IMR-90 (cell line): ENCODE results near the gene CLCNKA. TPM values are rescaled to one million over a fixed set of nuclear protein-coding genes. Genes with fewer than 3 reads are reported as not detected.

ENCODE experiments used
- ATAC-seq: fragments of 200-7000 bp; cut with Tn5 transposase; 2 replicates; pipeline ENCODE4 v1.9.1; 2020; ENCODE audit warnings: low read depth, mild to moderate bottlenecking, moderate library complexity
- BruUV-seq: library from RNA; stranded (reverse); fragments of 400-500 nt; replicated peaks from 2 replicates; lab custom pipeline; 2021; lab: Mats Ljungman, UMichigan
- CTCF ChIA-PET: fragments of 300-600 bp; formaldehyde crosslinking; extraction: SDS; loops from one replicate; lab custom pipeline; 2021; ENCODE audit warnings: antibody characterized with exemption; lab: Yijun Ruan, JAX
- POLR2A ChIA-PET: fragments of 300-600 bp; sonication (Branson Sonifier 250); formaldehyde crosslinking; loops from one replicate; lab custom pipeline; 2022; ENCODE audit warnings: antibody characterized with exemption; ENCODE audit not compliant: unreplicated experiment; lab: Charles Lee
- DNase-seq: peaks from one replicate; pipeline ENCODE4 v3.0.0; 2013
- H2AFZ ChIP-seq: replicated peaks from 2 replicates; pipeline ENCODE3; 2013; ENCODE audit warnings: low read length, mild to moderate bottlenecking; ENCODE audit not compliant: poor library complexity
- H2AK5ac ChIP-seq: 2 replicates; pipeline ENCODE4 v1.6.1; 2013; ENCODE audit warnings: low read depth, low read length, inconsistent platforms
- H2AK9ac ChIP-seq: replicated peaks from 2 replicates; pipeline ENCODE3; 2013; ENCODE audit warnings: mild to moderate bottlenecking, low read depth, low read length, moderate library complexity; ENCODE audit not compliant: poor library complexity
- H2BK120ac ChIP-seq: 2 replicates; pipeline ENCODE4 v1.6.1; 2013; ENCODE audit warnings: low read depth, low read length, inconsistent platforms
- H2BK15ac ChIP-seq: 3 replicates; pipeline ENCODE4 v1.6.1; 2013; ENCODE audit warnings: low read depth, low read length, inconsistent platforms
- H2BK20ac ChIP-seq: 2 replicates; pipeline ENCODE4 v1.6.1; 2013; ENCODE audit warnings: low read depth, mild to moderate bottlenecking, inconsistent platforms, low read length, moderate library complexity
- H2BK5ac ChIP-seq: 2 replicates; pipeline ENCODE4 v1.6.1; 2013; ENCODE audit warnings: mild to moderate bottlenecking, low read depth, low read length, inconsistent platforms; ENCODE audit not compliant: poor library complexity, severe bottlenecking
- H3K14ac ChIP-seq: replicated peaks from 2 replicates; pipeline ENCODE4 v1.6.1; 2013; ENCODE audit warnings: low read depth, low read length, inconsistent platforms
- H3K18ac ChIP-seq: 2 replicates; pipeline ENCODE4 v1.6.1; 2013; ENCODE audit warnings: low read depth, low read length, control low read depth
- H3K23ac ChIP-seq: 2 replicates; pipeline ENCODE4 v1.6.1; 2013; ENCODE audit warnings: low read depth, low read length, inconsistent platforms
- H3K27ac ChIP-seq: 2 replicates; pipeline ENCODE4 v1.5.1; 2013; ENCODE audit warnings: mild to moderate bottlenecking, control low read depth, low read length; ENCODE audit not compliant: insufficient read depth
- H3K27me3 ChIP-seq: 2 replicates; pipeline ENCODE4 v1.6.1; 2013; ENCODE audit warnings: low read length; ENCODE audit not compliant: control insufficient read depth, insufficient read depth
- H3K36me3 ChIP-seq: 2 replicates; pipeline ENCODE4 v1.6.1; 2013; ENCODE audit warnings: low read length, mixed read lengths; ENCODE audit not compliant: control insufficient read depth, insufficient read depth
- H3K4ac ChIP-seq: 2 replicates; pipeline ENCODE4 v1.6.1; 2013; ENCODE audit warnings: low read depth, low read length, inconsistent platforms
- H3K4me1 ChIP-seq: 2 replicates; pipeline ENCODE4 v1.6.1; 2013; ENCODE audit warnings: low read length, mixed read lengths; ENCODE audit not compliant: control insufficient read depth, insufficient read depth
- H3K4me2 ChIP-seq: 2 replicates; pipeline ENCODE4 v1.6.1; 2013; ENCODE audit warnings: low read depth, mild to moderate bottlenecking, control low read depth, low read length, moderate library complexity
- H3K4me3 ChIP-seq: 2 replicates; pipeline ENCODE4 v1.5.1; 2013; ENCODE audit warnings: low read depth, mild to moderate bottlenecking, control low read depth, low read length, moderate library complexity; ENCODE audit not compliant: insufficient read depth
- H3K56ac ChIP-seq: 2 replicates; pipeline ENCODE4 v1.6.1; 2013; ENCODE audit warnings: low read length, inconsistent platforms; ENCODE audit not compliant: insufficient read depth; ENCODE audit errors: extremely low read depth
- H3K79me1 ChIP-seq, 2 experiments: 2 replicates each; pipeline ENCODE4 v1.6.1; 2013; ENCODE audit warnings: low read length in 2 of 2, inconsistent platforms in 1 of 2, low read depth in 1 of 2
- H3K9ac ChIP-seq: 2 replicates; pipeline ENCODE4 v1.6.1; 2013; ENCODE audit warnings: low read depth, low read length, control low read depth
- H3K9me1 ChIP-seq: 2 replicates; pipeline ENCODE4 v1.6.1; 2013; ENCODE audit warnings: low read length, inconsistent platforms; ENCODE audit not compliant: insufficient read depth
- H3K9me3 ChIP-seq: 2 replicates; pipeline ENCODE4 v1.6.1; 2013; ENCODE audit warnings: low read length; ENCODE audit not compliant: control insufficient read depth, insufficient read depth
- H4K20me1 ChIP-seq: 2 replicates; pipeline ENCODE4 v1.6.1; 2013; ENCODE audit warnings: low read length, inconsistent platforms; ENCODE audit not compliant: insufficient read depth
- H4K5ac ChIP-seq: 2 replicates; pipeline ENCODE4 v1.6.1; 2013; ENCODE audit warnings: mild to moderate bottlenecking, low read depth, low read length, control low read depth
- H4K8ac ChIP-seq, 2 experiments: 2 replicates each; pipeline ENCODE4 v1.6.1; 2013; ENCODE audit warnings: low read depth in 2 of 2, low read length in 2 of 2, control low read depth in 1 of 2, inconsistent platforms in 1 of 2
- H4K91ac ChIP-seq: 2 replicates; pipeline ENCODE4 v1.6.1; 2013; ENCODE audit warnings: low read depth, low read length, inconsistent platforms; ENCODE audit not compliant: insufficient read depth
- BHLHE40 ChIP-seq: fragments of 150-350 bp; IDR thresholded peaks from 2 replicates; pipeline ENCODE4 v1.6.1; 2016; ENCODE audit warnings: mild to moderate bottlenecking, low read depth, low read length
- CEBPB ChIP-seq: IDR thresholded peaks from 2 replicates; pipeline ENCODE4 v1.6.1; 2012; ENCODE audit warnings: low read depth, low read length, improper control_type of control experiment
- CHD1 ChIP-seq: IDR thresholded peaks from 2 replicates; pipeline ENCODE4 v1.6.1; 2012; ENCODE audit warnings: low read depth, low read length, improper control_type of control experiment
- FOS ChIP-seq: fragments of 150-350 bp; IDR thresholded peaks from 2 replicates; pipeline ENCODE4 v1.6.1; 2016; ENCODE audit warnings: low read depth, low read length
- MAFK ChIP-seq: IDR thresholded peaks from 2 replicates; pipeline ENCODE4 v1.6.1; 2012; ENCODE audit warnings: low read depth, low read length, improper control_type of control experiment
- MAZ ChIP-seq: IDR thresholded peaks from 2 replicates; pipeline ENCODE4 v1.6.1; 2012; ENCODE audit warnings: low read depth, mild to moderate bottlenecking, low read length, improper control_type of control experiment, moderate library complexity, borderline replicate concordance
- POLR2A ChIP-seq: IDR thresholded peaks from 2 replicates; pipeline ENCODE4 v1.6.1; 2012; ENCODE audit warnings: mild to moderate bottlenecking, low read depth, low read length
- RAD21 ChIP-seq: IDR thresholded peaks from 2 replicates; pipeline ENCODE4 v1.6.1; 2012; ENCODE audit warnings: low read length, improper control_type of control experiment
- RCOR1 ChIP-seq: IDR thresholded peaks from 2 replicates; pipeline ENCODE4 v1.6.1; 2012; ENCODE audit warnings: mild to moderate bottlenecking, low read length, improper control_type of control experiment; ENCODE audit not compliant: insufficient replicate concordance
- RFX5 ChIP-seq: IDR thresholded peaks from 2 replicates; pipeline ENCODE4 v1.8.0; 2012; ENCODE audit warnings: low read depth, mild to moderate bottlenecking, low read length, moderate library complexity
- USF2 ChIP-seq: fragments of 150-350 bp; IDR thresholded peaks from 2 replicates; pipeline ENCODE4 v1.6.1; 2017; ENCODE audit warnings: mild to moderate bottlenecking, antibody characterized with exemption, low read length, low read depth
- whole genome bisulfite sequencing, 2 experiments: methylation state at CpG; one replicate each; pipeline versions ENCODE4 v1.1.5 to v1.1.7; 2013; ENCODE audit warnings: missing lambda C conversion rate in 2 of 2; ENCODE audit not compliant: insufficient read length in 1 of 2; ENCODE audit errors: extremely low coverage in 2 of 2; 5-methylcytosine and 5-hydroxymethylcytosine counted together
- dilution Hi-C: fragments of 300-500 bp; cut with HindIII; formaldehyde crosslinking; loops from one replicate; pipeline ENCODE4 v1.14.3; 2018; ENCODE audit warnings: low sequenced_read_pairs; ENCODE audit not compliant: unreplicated experiment
- in situ Hi-C: fragments of 300-500 bp; cut with MboI; formaldehyde crosslinking; loops from 3 replicates; pipeline ENCODE4 v1.14.3; 2019; ENCODE audit warnings: low sequenced_read_pairs, inconsistent platforms, mixed read lengths
- intact Hi-C: fragments of 100-400 bp; cut with micrococcal nuclease; formaldehyde crosslinking; loops from 2 replicates; pipeline ENCODE4 v1.10.0; 2022
- polyA plus RNA-seq, 3 experiments: library from polyadenylated mRNA; depleted of rRNA; stranded (reverse); fragments of >200 nt; gene quantifications; 2 replicates each; pipeline ENCODE4 v1.2.3, GENCODE V29; 2012; ENCODE audit warnings: low replicate concordance in 1 of 3
- total RNA-seq: library from RNA; depleted of rRNA; stranded (reverse); fragments of >200 nt; gene quantifications from 2 replicates; pipeline ENCODE4 v1.2.3, GENCODE V29; 2012
- TF ChIP-seq, protein P1 (sequence below): conservative IDR thresholded peaks from 2 replicates; pipeline ENCODE4 v1.5.1; 2012; ENCODE audit warnings: mild to moderate bottlenecking, low read depth, low read length, improper control_type of control experiment
- TF ChIP-seq, protein P2 (sequence below): fragments of 150-350 bp; IDR thresholded peaks from 2 replicates; pipeline ENCODE4 v1.6.1; 2016; ENCODE audit warnings: low read depth, mild to moderate bottlenecking, low read length, moderate library complexity, borderline replicate concordance

Gene CLCNKA
- total and polyA plus RNA-seq, 2 of the 4 experiments (the other 2 are of a cell fraction): 0.05 TPM; not detected in 1

DNA sequence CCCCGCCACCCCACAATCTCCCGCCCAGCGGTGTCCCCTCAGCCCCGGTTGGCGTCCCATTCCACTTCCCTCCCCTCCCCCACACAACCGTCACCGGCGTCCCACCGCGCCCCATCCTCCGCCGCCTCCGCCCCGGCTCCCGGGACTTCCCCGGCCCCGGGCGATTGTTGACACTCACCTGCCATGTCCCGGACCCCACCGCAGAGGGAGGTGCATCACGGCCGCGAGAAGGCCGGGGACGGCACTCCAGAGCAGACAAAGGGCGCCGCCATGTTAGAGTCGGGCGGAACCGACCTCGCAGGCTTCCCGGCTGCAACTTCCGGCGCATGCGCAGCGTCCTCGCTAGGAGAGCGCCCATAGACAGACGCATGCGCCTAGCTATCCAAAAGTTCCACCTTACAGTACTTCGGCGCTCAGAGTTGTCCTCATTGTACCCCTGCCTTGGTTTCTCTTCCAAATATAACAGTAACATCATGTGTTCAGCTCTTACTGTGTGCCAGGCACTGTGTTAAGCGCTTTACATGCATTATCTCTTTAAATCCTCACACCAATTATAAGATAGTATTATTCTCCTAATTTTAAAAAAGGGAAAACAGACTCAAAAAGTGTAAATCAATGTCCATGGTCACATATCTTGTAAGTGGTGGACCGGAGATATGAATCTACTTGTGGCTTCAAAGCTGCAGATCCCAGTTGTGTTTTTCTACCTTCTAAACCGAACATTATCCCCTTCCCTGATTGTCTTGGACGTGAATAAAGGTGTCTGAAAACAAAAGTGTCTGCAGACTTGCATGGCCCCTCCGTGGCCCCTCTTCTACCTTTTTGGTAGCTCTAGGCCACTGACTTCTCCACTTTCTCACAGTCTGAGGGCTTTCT is 45.8 kb upstream of the CLCNKA start, which contains the start of gene ZBTB17:
TSS of gene ZBTB17 (minus strand) at position 297 of the 876 bp plus-strand sequence. CDS start 27,606 bp downstream, outside the sequence.
- Histone ChIP-seq H3K79me1 (peaks cover 16 to 40% of the 10 kb centered on the region in 2 experiments; a peak in 3 of 4 replicates), H4K20me1 (peaks cover 17% of the 10 kb centered on the region), H2AK9ac (peak within 1 kb of the TSS; percentile 70), H2AFZ (peak within 1 kb of the TSS; percentile 93), H4K5ac (peak within 1 kb of the TSS; percentile 86; the same call in 1 of the 2 replicates), H4K91ac (peak within 1 kb of the TSS; percentile 40), H3K4ac (peak within 1 kb of the TSS; percentile 75), H2BK20ac (no peak within 1 kb of the TSS), H3K4me3 (peak within 1 kb of the TSS; percentile 62), H3K9me1 (peaks cover 7% of the 10 kb centered on the region), H3K9me3 (no peaks in the 10 kb centered on the region; the same call in 1 of the 2 replicates), H3K9ac (peak within 1 kb of the TSS; percentile 93), H3K36me3 (peaks cover 15% of the 10 kb centered on the region), H3K18ac (no peak within 1 kb of the TSS), H2AK5ac (peak within 1 kb of the TSS; percentile 61), H3K27ac (peak within 1 kb of the TSS; percentile 66), H3K4me2 (peak within 1 kb of the TSS; percentile 76), H3K27me3 (no peaks in the 10 kb centered on the region), H3K23ac (peak within 1 kb of the TSS; percentile 87), H3K56ac (peak within 1 kb of the TSS; percentile 83), H2BK15ac (peak within 1 kb of the TSS; percentile 2; the same call in 1 of the 3 replicates), H4K8ac (peak within 1 kb of the TSS; percentile 75 to 93), H3K14ac (peak within 1 kb of the TSS; percentile 64), H2BK5ac (peak within 1 kb of the TSS; percentile 68), H2BK120ac (peak within 1 kb of the TSS; percentile 44; the same call in 1 of the 2 replicates), H3K4me1 (peaks cover 4% of the 10 kb centered on the region; the same call in 1 of the 2 replicates)
- ChIA-PET CTCF (interaction anchor here (0.5 to 1.7 kb wide), 6 partner anchors 17 to 184 kb away, joined by 3 to 5 read pairs (median 3); partner anchors contain the start of gene SPEN), POLR2A (interaction anchor here (0.6 kb wide), 1 partner anchor 126 kb away, joined by 3 read pairs; no protein-coding TSS in a partner anchor)
- intact Hi-C loops: no loop called here
- in situ Hi-C loops: no loop called here
- ATAC-seq: peak; percentile 96
- dilution Hi-C loops: no loop called here
- 16% methylated on average over 26 of the region's 47 CpGs; no CpG with 5 or more reads in 1 of the 2 experiments for WGBS, 2 experiments
- DNase-seq: peak; percentile 91
- BruUV-seq: no TSS peak
- TF ChIP-seq POLR2A (peak; percentile 81), BHLHE40 (no peak), FOS (no peak), CEBPB (no peak), MAFK (no peak), CHD1 (no peak), RCOR1 (no peak), MAZ (no peak), RAD21 (no peak), RFX5 (no peak), USF2 (no peak)
- TF ChIP-seq, protein P1, sequence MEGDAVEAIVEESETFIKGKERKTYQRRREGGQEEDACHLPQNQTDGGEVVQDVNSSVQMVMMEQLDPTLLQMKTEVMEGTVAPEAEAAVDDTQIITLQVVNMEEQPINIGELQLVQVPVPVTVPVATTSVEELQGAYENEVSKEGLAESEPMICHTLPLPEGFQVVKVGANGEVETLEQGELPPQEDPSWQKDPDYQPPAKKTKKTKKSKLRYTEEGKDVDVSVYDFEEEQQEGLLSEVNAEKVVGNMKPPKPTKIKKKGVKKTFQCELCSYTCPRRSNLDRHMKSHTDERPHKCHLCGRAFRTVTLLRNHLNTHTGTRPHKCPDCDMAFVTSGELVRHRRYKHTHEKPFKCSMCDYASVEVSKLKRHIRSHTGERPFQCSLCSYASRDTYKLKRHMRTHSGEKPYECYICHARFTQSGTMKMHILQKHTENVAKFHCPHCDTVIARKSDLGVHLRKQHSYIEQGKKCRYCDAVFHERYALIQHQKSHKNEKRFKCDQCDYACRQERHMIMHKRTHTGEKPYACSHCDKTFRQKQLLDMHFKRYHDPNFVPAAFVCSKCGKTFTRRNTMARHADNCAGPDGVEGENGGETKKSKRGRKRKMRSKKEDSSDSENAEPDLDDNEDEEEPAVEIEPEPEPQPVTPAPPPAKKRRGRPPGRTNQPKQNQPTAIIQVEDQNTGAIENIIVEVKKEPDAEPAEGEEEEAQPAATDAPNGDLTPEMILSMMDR: 0 out of 2 replicates have a peak, but pooled peaks have one; percentile 2
- TF ChIP-seq, protein P2, sequence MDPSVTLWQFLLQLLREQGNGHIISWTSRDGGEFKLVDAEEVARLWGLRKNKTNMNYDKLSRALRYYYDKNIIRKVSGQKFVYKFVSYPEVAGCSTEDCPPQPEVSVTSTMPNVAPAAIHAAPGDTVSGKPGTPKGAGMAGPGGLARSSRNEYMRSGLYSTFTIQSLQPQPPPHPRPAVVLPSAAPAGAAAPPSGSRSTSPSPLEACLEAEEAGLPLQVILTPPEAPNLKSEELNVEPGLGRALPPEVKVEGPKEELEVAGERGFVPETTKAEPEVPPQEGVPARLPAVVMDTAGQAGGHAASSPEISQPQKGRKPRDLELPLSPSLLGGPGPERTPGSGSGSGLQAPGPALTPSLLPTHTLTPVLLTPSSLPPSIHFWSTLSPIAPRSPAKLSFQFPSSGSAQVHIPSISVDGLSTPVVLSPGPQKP: no peak
